MV-4-11 (cell line): Measurements from ENCODE around the gene ZNF227.
A peak's percentile ranks its signal among the peaks of the same experiment; 100 is the strongest.
"Not testable (repeated sequence)": the region's sequence is repeated elsewhere in the genome, so short reads cannot be mapped to it uniquely, and the experiment has no call there.

Source experiments
- DNase-seq: peaks from one replicate; lab custom pipeline; 2025; lab: John Stamatoyannopoulos, UW

ZNF227 gene

DNA sequence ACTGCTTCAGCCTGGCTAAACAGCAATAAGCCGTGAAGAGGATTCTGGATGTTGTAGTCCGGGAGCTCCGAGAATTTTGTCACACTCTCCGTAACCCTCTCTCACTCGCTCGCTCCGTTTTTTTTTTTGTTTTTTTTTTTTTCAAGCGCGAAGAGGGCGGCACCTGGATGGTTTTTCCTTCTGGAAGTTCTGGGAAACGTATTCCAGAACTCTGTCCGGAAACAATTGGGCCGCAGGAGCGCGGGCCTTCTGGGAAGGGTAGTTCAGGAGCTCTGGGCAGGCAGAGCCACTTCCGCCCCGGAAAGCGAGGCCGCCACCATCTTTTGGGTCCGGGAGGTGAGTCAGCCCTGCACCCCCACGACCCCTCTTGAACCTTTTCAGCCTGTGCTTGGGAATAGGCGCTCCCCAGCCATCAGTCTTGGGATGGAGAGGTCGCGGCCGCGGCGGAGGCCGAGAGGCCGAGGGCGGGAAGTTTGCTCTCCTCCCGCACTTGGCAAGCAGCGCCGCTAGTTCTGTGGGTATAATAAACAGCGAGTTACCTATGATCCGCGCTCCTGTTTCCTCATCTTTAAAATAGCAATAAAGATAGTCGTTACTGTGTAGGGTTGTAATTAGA is at the start of gene ZNF227:
Gene ZNF227, plus strand, starts transcription at position 283 of the 616 bp plus-strand sequence. CDS start 5,261 bp downstream, outside the sequence.
- DNase-seq = peak; percentile 82

DNA sequence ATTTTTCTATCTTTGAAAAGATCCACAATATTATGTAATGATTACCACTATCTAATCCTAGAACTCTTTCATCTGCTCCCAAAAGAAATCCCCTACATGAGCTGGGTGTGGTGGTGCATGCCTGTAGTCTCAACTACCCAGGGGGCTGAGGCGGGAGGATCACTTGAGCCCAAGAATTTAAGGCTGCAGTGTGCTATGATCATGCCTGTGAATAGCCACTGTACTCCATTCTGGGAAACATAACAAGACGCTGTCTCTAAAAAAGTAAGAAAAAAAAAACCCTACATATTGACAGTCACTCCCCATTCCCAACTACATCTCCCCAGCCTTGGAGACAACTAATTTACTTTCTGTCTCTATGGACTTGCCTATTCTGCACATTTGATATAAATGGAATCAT is 48.5 kb upstream of the ZNF227 start:
- DNase-seq = no peak

DNA sequence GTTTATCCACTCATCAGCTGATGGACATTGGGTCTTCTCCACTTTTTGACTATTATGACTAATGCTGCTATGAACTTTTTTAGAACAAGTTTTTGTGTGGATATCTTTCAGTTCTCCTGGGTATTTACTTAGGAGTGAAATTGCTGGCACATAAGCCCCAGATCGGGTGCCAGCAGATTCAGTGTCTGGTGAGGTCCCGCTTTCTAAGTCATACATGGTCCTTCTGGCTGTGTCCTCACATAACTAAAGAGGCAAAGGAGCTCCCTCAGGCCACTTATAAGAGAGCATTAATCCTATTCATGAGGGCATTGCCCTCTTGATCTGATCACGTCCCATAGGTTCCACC is 48.0 kb upstream of the ZNF227 start:
- DNase-seq = no peak

DNA sequence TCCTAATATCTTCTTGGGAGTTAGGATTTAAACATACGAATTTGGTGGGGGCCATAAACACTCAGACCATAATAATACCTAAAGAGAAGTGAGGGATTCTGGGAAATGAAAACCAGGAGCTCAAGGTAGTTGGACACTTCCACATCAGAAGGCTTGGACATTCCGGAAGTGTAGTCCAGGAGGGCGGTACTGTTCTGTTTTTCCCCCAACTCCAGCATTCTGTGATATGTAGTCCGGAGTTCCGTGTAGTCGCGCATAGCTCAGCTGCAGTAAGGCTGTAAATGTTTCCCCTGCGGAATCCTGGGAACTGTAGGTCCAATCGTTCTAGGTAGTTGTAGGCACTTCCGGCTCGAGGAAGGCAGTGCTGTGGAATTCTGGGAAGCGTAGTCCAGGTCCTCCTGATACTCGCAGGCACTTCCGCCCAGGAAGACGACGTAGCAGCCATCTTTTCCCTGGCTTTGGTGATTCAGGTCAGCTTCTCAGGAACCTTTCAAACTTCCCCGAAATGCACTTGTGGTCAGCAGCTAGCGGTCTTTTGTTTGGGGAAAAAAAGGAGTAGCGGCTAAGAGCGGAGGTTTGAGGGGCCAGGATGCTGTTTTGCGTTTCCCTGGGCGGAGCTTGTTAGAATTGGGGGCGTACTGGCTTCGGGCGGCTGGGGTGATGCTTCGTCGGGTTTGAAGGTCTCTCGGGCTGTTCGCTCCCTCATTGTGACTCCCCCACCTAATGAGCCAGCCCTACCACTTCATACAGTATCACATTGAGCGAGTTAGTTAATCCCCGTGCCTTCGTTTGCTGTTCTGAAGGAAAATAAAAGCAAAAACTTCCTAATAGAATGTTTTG is 47.4 kb upstream of the ZNF227 start, which contains the start of gene ZNF226:
Gene ZNF226, plus strand, starts transcription at position 428 of the 840 bp plus-strand sequence. CDS start 4,981 bp downstream, outside the sequence.
- peak; percentile 100 for DNase-seq

DNA sequence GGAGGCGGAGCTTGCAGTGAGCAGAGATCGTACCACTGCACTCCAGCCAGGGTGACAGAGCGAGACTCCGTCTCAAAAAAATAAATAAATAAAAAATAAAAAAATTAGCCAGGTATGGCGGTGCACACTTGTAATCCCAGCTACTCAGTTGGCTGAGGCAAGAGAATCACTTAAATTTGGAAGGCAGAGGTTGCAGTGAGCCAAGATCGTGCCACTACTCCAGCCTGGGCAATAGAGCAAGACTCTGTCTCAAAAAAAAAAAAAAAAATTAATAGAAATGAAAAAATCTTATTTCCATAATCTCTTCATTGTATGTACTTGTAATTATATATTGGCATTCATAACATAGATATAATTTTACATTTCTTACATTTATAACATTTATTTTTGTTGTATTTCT is 41.7 kb upstream of the ZNF227 start:
- DNase-seq = not testable (repeated sequence)

DNA sequence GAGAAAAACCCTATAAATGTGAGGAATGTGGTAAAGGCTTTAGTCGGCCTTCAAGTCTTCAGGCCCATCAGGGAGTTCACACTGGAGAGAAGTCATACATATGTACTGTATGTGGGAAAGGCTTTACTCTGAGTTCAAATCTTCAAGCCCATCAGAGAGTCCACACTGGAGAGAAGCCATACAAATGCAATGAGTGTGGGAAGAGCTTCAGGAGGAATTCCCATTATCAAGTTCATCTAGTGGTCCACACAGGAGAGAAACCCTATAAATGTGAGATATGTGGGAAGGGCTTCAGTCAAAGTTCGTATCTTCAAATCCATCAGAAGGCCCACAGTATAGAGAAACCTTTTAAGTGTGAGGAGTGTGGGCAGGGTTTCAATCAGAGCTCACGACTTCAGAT is 35.7 kb upstream of the ZNF227 start:
- DNase-seq = no peak

DNA sequence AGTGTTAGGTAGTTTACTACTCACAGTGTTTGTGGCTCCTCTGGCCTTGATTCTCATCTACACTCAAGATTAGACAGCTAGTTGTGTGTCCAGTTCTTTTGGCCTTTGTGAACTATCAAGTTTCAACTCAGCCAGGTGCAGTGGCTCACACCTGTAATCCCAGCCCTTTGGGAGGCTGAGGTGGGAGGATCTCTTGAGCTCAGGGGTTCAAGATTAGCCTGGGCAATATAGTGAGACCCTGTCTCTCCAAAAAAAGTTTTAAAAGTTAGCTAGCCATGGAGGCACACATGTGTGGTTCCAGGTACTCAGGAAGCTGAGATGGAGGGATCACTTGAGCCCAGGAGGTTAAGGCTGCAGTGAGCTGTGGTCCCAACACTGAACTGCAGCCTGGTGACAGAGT is 31.4 kb upstream of the ZNF227 start:
- no peak for DNase-seq

DNA sequence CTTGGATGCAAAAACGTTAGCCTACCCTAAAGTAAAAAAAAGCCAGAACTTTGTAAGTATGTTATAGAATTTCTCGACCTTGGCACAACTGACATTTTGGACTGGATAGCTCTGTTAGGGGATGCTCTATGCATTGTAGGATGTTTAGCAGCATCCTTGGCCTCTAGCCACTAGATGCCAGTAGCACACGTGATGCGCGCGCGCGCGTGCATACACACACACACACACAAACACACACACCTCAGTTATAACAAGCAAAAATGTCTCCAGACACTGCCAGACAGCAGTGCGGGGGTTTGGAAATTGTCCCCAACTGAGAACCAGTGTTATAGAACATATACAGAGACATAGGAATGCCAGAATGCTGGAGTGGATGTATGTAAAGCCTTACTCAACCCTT is 30.2 kb upstream of the ZNF227 start:
- DNase-seq = no peak

DNA sequence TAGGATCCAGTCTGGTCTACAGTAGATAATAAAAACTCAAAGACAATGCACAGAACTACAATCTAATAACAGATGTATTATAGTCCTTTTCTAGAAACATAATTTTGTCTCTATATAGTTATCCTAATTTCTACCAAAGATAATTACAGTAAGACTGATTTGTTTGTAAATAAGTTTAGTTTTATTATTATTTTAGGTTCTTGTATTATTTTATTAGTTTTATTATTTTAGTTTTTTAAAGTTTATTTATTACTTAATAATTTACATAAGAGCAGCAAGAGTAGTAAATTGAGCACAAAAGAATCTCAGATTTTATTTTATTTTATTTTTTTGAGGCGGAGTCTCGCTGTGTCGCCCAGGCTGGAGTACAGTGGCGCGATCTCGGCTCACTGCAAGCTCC is 22.3 kb upstream of the ZNF227 start:
- no peak for DNase-seq

DNA sequence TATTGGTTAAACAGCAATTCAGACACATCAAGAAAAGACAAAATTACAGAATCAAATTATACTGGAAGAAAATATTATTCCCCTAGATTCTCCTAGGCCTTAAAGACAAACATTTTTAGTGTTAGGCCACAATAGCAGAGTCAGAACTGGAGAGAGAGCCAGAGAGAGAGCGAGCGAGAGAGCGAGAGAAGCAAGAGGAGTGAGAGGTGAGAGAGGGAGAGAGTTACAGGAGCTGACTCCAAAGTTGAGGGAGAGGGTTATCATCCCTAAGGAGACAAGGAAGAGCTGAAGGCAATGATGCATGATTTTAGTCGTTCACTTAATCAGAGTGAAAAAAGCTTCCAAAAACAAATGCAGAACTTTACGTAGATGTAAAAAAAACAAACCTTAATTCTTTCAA is 20.2 kb upstream of the ZNF227 start:
- DNase-seq = no peak

DNA sequence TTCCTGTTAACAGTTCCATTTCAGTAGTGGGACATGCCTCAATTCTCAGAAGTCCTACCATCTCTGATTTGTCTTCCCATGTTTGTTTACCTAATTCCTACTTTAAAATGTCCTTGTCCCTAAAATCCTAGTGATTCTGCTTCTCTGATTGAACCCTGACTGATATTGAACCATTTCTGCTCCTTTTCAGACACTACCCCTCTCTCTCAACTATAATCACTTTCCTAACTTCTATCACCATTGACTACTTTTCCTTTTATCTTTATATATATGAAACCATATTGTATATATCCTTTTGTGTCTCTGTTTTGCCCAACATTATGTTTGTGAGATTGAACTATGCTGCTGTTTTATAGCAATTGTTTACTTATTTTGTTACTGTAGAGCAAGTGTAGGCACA is 15.6 kb upstream of the ZNF227 start:
- DNase-seq = no peak

DNA sequence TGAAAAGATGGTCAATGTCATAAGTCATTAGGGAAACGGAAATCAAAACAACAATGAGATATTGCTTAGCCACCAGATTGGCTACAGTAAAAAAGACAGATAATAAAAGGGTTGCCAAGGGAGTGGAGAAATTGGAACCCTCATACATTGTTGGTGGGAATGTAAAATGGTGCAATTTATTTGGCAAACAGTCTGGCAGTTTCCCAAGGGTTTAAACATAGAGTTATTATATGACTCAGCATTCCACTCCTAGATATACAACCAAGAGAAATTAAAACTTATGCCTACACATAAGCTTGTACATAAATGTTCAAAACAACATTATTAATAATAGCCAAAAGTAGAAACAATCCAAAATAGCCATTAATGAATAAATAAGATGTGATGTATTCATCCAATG is 9.9 kb upstream of the ZNF227 start:
- no peak for DNase-seq

DNA sequence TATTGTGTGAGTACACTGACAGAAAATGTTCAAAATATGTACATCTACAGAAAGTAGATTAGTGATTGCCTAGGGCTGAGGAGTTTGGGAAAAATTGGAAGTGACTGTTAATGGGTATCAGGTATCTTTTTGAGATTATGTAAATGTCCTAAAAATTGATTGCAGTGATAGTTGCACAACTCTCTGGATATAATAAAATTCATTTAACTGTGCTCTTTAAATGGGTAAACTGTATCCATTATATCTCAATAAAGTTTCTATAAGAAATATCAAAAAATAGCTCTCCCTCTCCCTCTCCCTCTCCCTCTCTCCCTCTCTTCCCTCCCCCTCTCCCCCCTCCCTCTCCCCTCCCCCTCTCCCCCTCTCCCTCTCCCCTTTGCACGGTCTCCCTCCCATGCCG is 9.4 kb upstream of the ZNF227 start:
- DNase-seq = no peak

DNA sequence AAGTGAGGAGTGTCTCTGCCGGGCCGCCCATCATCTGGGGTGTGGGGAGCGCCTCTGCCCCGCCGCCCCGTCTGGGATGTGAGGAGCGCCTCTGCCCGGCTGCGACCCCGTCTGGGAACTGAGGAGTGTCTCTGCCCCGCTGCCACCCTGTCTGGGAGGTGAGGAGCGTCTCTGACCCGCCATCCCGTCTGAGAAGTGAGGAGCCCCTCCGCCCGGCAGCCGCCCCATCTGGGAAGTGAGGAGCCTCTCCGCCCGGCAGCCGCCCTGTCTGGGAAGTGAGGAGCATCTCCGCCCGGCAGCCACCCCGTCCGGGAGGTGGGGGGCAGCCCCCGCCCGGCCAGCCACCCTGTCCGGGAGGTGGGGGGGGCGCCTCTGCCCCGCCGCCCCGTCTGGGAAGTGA is 8.5 kb upstream of the ZNF227 start:
- not testable (repeated sequence) for DNase-seq

DNA sequence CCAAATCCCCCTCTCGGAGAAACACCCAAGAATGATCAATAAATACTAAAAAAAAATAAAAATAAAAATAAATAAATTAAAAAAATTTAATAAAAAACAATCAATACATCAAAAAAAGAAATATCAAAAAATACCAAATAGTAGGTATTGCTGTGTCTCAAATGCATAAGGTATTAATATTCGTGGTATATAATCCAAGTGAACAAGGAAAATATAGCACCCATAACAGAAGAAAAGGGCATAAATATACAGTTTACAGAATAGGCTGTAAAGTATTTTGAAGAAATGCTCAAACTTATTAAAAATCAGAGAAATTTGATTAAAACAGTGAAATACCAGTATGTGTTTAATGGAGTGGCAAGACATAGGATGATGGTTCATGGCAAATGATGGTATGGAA is 7.6 kb upstream of the ZNF227 start:
- DNase-seq = no peak

DNA sequence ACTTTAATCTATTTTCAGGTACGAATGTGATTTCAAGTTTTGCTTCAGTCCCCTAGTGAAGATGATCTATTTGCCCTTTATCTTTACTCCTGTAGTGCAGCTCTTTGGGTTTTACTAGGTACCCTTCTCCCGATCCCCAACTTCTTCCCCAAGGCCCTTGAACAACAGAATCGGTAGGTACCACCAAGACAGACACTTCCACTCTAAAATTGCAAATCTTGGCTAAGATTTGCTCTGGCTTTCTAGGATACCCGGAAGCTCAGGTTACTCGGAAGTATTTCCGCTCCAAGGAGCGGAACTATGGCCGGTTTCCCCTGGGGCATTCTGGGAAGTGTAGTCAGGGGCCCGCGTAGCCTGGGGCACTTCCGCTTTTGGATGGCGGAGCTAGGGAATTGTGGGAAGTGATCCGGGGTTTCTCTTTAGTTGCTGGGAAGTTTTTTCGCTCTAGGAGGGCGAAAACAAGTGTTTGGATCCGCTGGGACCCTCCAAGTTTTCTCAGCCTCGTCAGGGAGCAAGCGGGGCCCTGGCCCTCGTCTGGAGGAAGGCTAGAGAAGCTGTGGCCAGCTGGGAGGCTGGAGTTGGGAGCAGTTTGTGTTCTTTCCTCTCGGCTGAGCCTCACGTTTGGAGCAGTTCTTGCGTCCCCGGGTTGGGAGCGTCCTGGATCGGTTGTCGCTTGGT is 5.1 kb upstream of the ZNF227 start:
- peak; percentile 98 for DNase-seq

DNA sequence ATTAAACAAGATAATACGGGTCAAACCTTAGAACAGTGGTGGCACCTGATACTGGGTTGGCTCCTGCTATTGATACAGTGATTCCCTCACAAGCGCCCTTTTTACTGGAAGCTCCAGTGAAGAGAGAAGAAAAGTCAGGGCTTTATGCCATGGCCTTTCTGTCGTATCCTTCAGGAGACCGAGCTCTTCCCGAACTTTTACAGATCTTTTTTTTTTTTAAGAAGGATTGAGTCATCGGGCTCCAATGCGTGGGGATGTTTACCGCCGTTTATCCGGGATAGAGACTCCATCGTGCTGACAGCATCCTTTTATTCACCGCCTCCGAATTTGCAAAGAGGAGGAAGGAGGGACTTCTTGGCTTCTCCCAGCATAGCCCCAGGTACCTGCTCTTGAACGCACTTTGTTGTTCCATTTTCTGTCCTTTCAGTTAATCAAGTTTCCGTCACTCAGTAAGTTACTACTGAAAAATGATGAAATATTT is 574 bp downstream of the ZNF227 start:
- peak; percentile 22 for DNase-seq

DNA sequence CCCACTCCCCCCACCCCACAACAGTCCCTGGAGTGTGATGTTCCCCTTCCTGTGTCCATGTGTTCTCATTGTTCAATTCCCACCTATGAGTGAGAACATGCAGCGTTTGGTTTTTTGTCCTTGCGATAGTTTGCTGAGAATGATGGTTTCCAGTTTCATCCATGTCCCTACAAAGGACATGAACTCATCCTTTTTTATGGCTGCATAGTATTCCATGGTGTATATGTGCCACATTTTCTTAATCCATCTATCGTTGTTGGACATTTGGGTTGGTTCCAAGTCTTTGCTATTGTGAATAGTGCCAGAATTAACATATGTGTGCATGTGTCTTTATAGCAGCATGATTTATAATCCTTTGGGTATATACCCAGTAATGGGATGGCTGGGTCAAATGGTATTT is 7.6 kb downstream of the ZNF227 start:
- not testable (repeated sequence) for DNase-seq

DNA sequence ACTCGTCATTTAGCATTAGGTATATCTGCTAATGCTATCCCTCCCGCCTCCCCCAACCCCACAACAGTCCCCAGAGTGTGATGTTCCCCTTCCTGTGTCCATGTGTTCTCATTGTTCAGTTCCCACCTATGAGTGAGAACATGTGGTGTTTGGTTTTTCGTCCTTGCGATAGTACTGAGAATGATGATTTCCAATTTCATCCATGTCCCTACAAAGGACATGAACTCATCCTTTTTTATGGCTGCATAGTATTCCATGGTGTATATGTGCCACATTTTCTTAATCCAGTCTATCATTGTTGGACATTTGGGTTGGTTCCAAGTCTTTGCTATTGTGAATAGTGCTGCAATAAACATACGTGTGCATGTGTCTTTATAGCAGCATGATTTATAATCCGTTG is 8.4 kb downstream of the ZNF227 start:
- DNase-seq = not testable (repeated sequence)

DNA sequence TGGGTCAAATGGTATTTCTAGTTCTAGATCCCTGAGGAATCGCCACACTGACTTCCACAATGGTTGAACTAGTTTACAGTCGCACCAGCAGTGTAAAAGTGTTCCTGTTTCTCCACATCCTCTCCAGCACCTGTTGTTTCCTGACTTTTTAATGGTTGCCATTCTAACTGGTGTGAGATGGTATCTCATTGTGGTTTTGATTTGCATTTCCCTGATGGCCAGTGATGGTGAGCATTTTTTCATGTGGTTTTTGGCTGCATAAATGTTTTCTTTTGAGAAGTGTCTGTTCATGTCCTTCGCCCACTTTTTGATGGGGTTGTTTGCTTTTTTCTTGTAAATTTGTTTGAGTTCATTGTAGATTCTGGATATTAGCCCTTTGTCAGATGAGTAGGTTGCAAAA is 9.0 kb downstream of the ZNF227 start:
- DNase-seq = not testable (repeated sequence)

DNA sequence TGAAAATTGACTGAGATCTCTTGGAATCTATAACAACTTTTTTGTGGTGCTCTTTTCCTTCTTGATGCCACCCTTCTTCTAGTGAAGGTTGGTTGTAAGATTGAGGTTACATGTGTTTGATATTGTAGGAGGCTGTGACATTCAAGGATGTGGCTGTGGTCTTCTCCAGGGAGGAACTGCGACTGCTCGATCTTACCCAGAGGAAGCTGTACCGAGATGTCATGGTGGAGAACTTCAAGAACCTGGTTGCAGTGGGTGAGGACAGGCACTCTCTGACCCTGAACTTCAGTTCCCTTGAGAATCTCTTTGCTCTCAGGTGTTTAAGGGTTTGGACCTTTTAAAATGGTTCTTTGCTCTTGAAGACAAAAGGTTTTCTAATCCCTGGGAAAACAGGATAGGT is 16.0 kb downstream of the ZNF227 start:
- DNase-seq = peak; percentile 88

DNA sequence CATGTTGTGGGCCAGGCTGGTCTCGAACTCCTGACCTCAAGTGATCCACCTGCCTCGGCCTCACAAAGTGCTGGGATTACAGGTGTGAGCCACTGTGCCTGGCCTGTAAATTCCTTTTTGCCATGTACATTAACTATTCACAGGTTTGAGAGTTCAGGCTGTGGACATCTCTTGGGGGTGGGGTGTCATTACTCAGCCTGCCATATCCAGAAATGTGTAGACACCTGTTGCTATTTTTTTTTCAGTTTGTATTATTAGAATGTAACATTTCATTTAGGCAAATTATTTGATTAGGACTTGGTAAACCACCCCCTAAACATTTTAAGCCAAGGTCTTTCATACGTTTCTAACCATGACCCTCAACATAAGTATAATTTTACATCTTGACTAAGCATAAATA is 20.5 kb downstream of the ZNF227 start:
- DNase-seq = no peak

DNA sequence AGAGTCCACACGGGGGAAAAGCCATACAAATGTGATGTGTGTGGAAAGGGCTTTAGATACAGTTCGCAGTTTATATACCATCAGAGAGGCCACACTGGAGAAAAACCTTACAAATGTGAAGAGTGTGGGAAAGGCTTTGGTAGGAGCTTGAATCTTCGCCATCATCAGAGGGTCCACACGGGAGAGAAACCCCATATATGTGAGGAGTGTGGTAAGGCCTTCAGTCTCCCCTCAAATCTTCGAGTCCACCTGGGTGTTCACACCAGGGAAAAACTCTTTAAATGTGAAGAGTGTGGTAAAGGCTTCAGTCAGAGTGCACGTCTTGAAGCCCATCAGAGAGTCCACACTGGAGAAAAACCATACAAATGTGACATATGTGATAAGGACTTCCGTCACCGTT is 24.1 kb downstream of the ZNF227 start:
- no peak for DNase-seq
